CD4-positive, alpha-beta T cell (primary cell): ENCODE data around the gene PIK3C3. TPM values are rescaled to one million over a fixed set of nuclear protein-coding genes. Genes with fewer than 3 reads are reported as not detected.

Source experiments
- ATAC-seq: fragments of 200-7000 bp; cut with Tn5 transposase; one replicate; pipeline ENCODE4 v1.10.0; 2022; ENCODE audit warnings: mild to moderate bottlenecking; ENCODE audit not compliant: poor library complexity
- CTCF ChIA-PET: fragments of 350-600 bp; sonication (Branson Sonifier 250); formaldehyde crosslinking; loops from one replicate; lab custom pipeline; 2021; ENCODE audit warnings: antibody characterized with exemption, inconsistent platforms; lab: Charles Lee
- POLR2A ChIA-PET: fragments of 350-600 bp; sonication (Branson Sonifier 250); formaldehyde crosslinking; loops from one replicate; lab custom pipeline; 2021; ENCODE audit warnings: antibody characterized with exemption, inconsistent platforms; lab: Charles Lee
- DNase-seq, 14 experiments: peaks; one replicate each; pipeline ENCODE4 v3.0.0-alpha.2; 2013 to 2020; ENCODE audit warnings: mixed read lengths in 2 of 14
- H3K27ac ChIP-seq, 2 donors: one replicate each; pipeline versions ENCODE4 v1.5.1 to v1.7.0; 2013; ENCODE audit warnings: low read length in 2 of 2, low read depth in 1 of 2, mild to moderate bottlenecking in 1 of 2
- H3K27me3 ChIP-seq, 2 experiments: 1 replicate in 1 of 2; 2 replicates in 1 of 2; pipeline versions ENCODE4 v1.6.1 to v1.7.0; 2013; ENCODE audit warnings: low read length in 2 of 2, control low read depth in 1 of 2, mild to moderate bottlenecking in 1 of 2, moderate library complexity in 1 of 2; ENCODE audit not compliant: insufficient read depth in 2 of 2, control insufficient read depth in 1 of 2
- H3K36me3 ChIP-seq: one replicate; pipeline ENCODE4 v1.6.1; 2013; ENCODE audit warnings: low read length, control low read depth; ENCODE audit not compliant: insufficient read depth
- H3K4me1 ChIP-seq: one replicate; pipeline ENCODE4 v1.6.1; 2013; ENCODE audit warnings: low read length, control low read depth; ENCODE audit not compliant: insufficient read depth
- H3K4me3 ChIP-seq: one replicate; pipeline ENCODE4 v1.5.1; 2013; ENCODE audit warnings: mild to moderate bottlenecking, low read length, moderate library complexity
- H3K9me3 ChIP-seq, 2 experiments: 1 replicate in 1 of 2; 2 replicates in 1 of 2; pipeline versions ENCODE4 v1.6.1 to v1.7.0; 2013; ENCODE audit warnings: low read length in 2 of 2, mild to moderate bottlenecking in 2 of 2, control low read depth in 1 of 2, moderate library complexity in 1 of 2; ENCODE audit not compliant: control insufficient read depth in 1 of 2, insufficient read depth in 1 of 2
- H3K27ac Mint-ChIP-seq: one replicate; pipeline ENCODE4 v1.8.0; 2020; ENCODE audit warnings: mixed read lengths
- H3K27me3 Mint-ChIP-seq: one replicate; pipeline ENCODE4 v1.8.0; 2021; ENCODE audit warnings: mixed read lengths
- H3K36me3 Mint-ChIP-seq: one replicate; pipeline ENCODE4 v1.8.0; 2021; ENCODE audit warnings: low read depth, mixed read lengths
- H3K4me1 Mint-ChIP-seq: one replicate; pipeline ENCODE4 v1.8.0; 2021; ENCODE audit warnings: low read depth, mixed read lengths
- H3K4me3 Mint-ChIP-seq: one replicate; pipeline ENCODE4 v1.8.0; 2020; ENCODE audit warnings: mild to moderate bottlenecking, mixed read lengths
- H3K9me3 Mint-ChIP-seq: one replicate; pipeline ENCODE4 v1.8.0; 2020; ENCODE audit warnings: mixed read lengths
- intact Hi-C, 2 experiments: fragments of 100-400 bp; cut with DNase I in 1 of 2; cut with micrococcal nuclease in 1 of 2; formaldehyde crosslinking; loops; one replicate each; pipeline versions ENCODE4 v1.15.1 to v1.9.0; 2023 to 2025; cut with DNase I, micrococcal nuclease
- total RNA-seq, 174 experiments: library from RNA in 2 of 174; stranded (reverse) in 2 of 174; gene quantifications; one replicate each; pipeline ENCODE4 v1.2.3 and lab custom pipeline; 2021 to 2026
- TF ChIP-seq, protein P1 (sequence below): fragments of 200-600 bp; IDR thresholded peaks from one replicate; pipeline ENCODE4 v1.8.0; 2022; ENCODE audit warnings: antibody characterized with exemption, mild to moderate bottlenecking

The PIK3C3 gene
- total RNA-seq, 2 experiments from 2014 or later: 33.5 to 34.2 TPM

- CTCF ChIA-PET: no interaction called here
- POLR2A ChIA-PET: no interaction called here
- no peak overlapping the region for H3K4me3 Mint-ChIP-seq
- no peaks in the 10 kb centered on the region for H3K4me1 Mint-ChIP-seq
- ATAC-seq: no peak
- no peak for DNase-seq
- no peaks in the 10 kb centered on the region for H3K36me3 Mint-ChIP-seq
- peaks cover 63% of the 10 kb centered on the region for H3K27me3 Mint-ChIP-seq
- H3K27ac ChIP-seq: no peak overlapping the region
- H3K4me1 ChIP-seq: no peaks in the 10 kb centered on the region
- no peak overlapping the region for H3K4me3 ChIP-seq
- H3K9me3 Mint-ChIP-seq: no peaks in the 10 kb centered on the region
- no peaks in the 10 kb centered on the region for H3K9me3 ChIP-seq
- intact Hi-C loops: no loop called here
- TF ChIP-seq, protein P1, sequence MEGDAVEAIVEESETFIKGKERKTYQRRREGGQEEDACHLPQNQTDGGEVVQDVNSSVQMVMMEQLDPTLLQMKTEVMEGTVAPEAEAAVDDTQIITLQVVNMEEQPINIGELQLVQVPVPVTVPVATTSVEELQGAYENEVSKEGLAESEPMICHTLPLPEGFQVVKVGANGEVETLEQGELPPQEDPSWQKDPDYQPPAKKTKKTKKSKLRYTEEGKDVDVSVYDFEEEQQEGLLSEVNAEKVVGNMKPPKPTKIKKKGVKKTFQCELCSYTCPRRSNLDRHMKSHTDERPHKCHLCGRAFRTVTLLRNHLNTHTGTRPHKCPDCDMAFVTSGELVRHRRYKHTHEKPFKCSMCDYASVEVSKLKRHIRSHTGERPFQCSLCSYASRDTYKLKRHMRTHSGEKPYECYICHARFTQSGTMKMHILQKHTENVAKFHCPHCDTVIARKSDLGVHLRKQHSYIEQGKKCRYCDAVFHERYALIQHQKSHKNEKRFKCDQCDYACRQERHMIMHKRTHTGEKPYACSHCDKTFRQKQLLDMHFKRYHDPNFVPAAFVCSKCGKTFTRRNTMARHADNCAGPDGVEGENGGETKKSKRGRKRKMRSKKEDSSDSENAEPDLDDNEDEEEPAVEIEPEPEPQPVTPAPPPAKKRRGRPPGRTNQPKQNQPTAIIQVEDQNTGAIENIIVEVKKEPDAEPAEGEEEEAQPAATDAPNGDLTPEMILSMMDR: no peak
- H3K27me3 ChIP-seq: peaks cover 0 to 10% of the 10 kb centered on the region in 2 experiments
- no peak overlapping the region for H3K27ac Mint-ChIP-seq
- H3K36me3 ChIP-seq: no peaks in the 10 kb centered on the region
Measured at GRCh38 chr18:41942254-41942653, 12.8 kb upstream of the PIK3C3 start.

- Mint-ChIP-seq H3K4me1 (no peaks in the 10 kb centered on the region), H3K4me3 (no peak overlapping the region), H3K27me3 (peaks cover 47% of the 10 kb centered on the region), H3K27ac (no peak overlapping the region), H3K9me3 (no peaks in the 10 kb centered on the region), H3K36me3 (no peaks in the 10 kb centered on the region)
- no peaks in the 10 kb centered on the region for H3K36me3 ChIP-seq
- H3K27me3 ChIP-seq: peaks cover 0 to 3% of the 10 kb centered on the region in 2 experiments
- ChIA-PET POLR2A (no interaction called here), CTCF (no interaction called here)
- no peaks in the 10 kb centered on the region for H3K4me1 ChIP-seq
- H3K9me3 ChIP-seq: no peaks in the 10 kb centered on the region
- ATAC-seq (no peak), DNase-seq (no peak)
- TF ChIP-seq, protein P1: no peak
- no peak overlapping the region for H3K27ac ChIP-seq
- H3K4me3 ChIP-seq: no peak overlapping the region
- intact Hi-C loops: no loop called here
Measured at GRCh38 chr18:41948544-41949110, 6.4 kb upstream of the PIK3C3 start.

GRCh38 chr18:41949206-41949920, 5.7 kb upstream of the PIK3C3 start:
- Mint-ChIP-seq H3K36me3 (no peaks in the 10 kb centered on the region), H3K9me3 (no peaks in the 10 kb centered on the region), H3K27me3 (peaks cover 42% of the 10 kb centered on the region), H3K4me1 (no peaks in the 10 kb centered on the region), H3K4me3 (no peak overlapping the region), H3K27ac (no peak overlapping the region)
- Histone ChIP-seq H3K36me3 (no peaks in the 10 kb centered on the region), H3K27me3 (peaks cover 0 to 1% of the 10 kb centered on the region in 2 experiments), H3K4me1 (peaks cover 4% of the 10 kb centered on the region), H3K27ac (no peak overlapping the region), H3K9me3 (no peaks in the 10 kb centered on the region), H3K4me3 (no peak overlapping the region)
- POLR2A ChIA-PET: no interaction called here
- CTCF ChIA-PET: no interaction called here
- no peak for ATAC-seq
- DNase-seq: no peak
- TF ChIP-seq, protein P1: no peak
- intact Hi-C loops: no loop called here
